Umbilical cord (tissue), 2 donors: ENCODE data around the gene PILRA. TPM values are rescaled to one million over a fixed set of nuclear protein-coding genes. Genes with fewer than 3 reads are reported as not detected.

Experiments used
- DNase-seq: peaks from one replicate; pipeline ENCODE4 v3.0.0-alpha.2; 2015; ENCODE audit warnings: low spot score
- total RNA-seq: library from RNA; depleted of rRNA; stranded (reverse); fragments of >200 nt; gene quantifications from one replicate; pipeline ENCODE4 v1.2.3, GENCODE V29; 2014; ENCODE audit warnings: low replicate concordance; ENCODE audit not compliant: insufficient read depth

PILRA gene
- total RNA-seq, 1 donor from 2014 or later, result not detected

DNA sequence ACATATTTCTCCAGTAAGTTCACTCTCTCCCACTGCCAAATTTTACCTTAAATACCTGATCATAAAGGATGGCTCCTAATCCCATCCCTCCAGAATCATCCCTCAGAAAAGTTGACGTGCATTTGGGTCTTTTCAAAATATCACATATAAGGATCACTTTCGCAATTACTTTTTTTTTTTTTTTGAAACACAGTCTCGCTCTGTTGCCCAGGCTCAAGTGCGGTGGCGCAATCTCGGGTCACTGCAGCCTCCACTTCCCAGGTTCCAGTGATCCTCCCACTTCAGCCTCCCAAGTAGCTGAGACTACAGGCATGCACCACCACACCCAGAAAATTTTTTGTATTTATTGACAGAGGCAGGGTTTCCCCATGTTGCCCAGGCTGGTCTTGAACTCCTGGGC lies 37.8 kb downstream of the PILRA start:
- DNase-seq, result no peak

DNA sequence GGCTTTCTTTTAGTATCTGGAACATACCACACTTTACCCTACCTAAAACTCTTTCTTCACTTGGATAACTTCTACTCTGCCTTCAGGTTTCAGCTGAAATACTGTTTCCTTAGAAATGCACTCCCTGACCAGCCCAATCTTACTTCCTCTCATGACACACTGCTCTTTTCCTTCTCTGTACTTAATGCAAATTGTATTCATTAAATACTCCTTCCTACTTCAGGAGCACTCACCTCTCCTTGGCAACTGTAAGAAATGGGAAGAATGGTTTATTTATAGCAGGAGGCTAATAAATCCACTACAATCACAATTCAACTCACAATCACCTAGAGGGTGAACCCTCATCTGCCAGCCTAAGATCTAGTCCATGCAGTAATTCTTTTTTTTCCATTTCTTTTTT lies 40.1 kb downstream of the PILRA start:
- DNase-seq, result no peak

GRCh38 chr7:100413889-100414288 lies 40.6 kb downstream of the PILRA start:
- no peak for DNase-seq

DNA sequence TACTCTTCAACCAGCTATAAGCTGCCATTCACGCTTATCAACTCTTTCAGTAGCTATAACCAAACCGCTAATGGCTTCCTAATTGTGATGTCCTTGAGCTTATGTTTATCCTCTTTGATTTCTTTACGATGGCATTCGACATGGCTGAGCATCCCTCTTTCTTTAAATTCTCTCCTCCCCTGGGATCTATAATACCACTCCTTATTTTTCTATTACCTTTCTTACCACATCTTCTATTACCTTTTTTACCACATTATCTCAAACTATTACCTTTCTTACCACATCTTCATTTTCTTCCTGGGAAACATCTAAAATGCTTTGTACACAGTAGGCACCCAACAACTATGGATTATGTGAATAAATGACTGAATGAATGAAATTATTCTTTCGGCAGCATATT lies 42.2 kb downstream of the PILRA start:
- no peak for DNase-seq

DNA sequence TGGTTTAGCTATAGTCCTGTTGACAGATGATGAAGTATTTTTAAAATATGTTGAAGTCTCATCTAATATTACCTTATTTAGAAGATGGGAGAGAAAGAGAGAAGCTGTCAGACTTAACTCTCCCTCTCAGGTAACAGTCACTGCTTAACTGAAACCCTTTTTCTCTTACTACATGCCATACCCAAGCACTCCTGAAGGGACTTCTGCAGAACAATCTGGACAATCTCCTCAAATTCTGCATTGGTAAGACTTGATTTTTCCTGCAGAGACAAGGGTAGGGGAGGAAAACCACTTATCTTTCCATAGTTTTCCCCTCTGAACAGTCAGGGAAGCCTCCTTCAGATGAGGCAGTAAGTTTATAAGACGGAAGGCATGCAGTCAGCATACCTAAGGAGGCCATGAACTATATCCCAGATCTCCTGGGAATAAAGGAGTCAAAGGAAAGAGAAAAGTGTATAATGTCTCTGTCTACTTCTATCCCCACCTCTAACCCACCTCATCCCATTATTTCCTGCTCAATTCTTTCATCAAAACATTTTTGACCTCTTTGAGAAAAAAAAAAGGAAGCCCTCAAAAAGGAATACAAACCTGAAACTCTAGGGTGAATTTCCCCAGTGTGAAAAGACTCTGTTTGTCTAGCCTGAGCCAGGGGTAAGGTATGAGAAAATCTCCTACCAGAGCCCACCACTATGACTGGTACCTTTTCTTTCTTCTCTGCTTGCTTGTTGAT lies 45.8 kb downstream of the PILRA start:
- DNase-seq, result no peak

- no peak for DNase-seq
These were observed 46.5 kb downstream of the PILRA start for GRCh38 chr7:100419660-100420226.

DNA sequence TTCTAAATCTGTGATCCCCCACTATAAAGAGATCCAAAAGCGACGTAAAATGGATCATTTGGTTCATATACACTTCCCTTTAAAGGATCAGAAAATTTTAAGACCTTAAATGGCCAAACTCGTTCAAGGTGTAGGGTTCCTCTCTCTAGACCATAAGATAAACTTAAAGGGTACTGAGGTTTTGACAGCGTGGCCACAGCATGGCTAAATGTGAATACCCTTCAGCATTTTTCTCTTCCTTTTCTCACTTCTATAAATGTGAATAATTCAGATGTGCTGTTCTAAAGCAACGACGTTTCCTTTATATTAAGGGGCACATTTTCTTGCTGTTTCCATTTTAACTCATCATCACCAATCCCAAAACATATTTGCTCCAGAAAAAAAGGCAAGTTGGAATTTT lies 50.0 kb downstream of the PILRA start:
- DNase-seq, result no peak

DNA sequence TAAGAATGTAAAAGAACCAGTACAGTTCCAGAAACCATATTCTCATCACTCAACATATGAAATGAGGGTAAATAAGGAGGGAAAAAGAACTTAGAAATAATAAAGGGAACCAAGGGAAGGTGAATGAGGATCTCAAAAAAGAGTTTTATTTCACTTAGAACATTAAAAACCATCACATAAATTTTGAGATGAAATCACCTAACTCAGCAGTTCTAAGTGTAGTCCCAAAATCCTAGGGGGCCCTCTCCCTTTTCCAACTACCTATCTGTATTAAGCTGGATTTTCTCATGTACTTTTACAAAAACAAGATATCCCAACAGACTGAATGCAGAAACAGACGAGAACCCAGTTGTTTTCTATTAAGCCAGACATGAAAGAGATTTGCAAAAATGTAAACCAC lies 52.1 kb downstream of the PILRA start:
- DNase-seq, result no peak

- no peak for DNase-seq
These were observed 53.2 kb downstream of the PILRA start for GRCh38 chr7:100426516-100426915.

DNA sequence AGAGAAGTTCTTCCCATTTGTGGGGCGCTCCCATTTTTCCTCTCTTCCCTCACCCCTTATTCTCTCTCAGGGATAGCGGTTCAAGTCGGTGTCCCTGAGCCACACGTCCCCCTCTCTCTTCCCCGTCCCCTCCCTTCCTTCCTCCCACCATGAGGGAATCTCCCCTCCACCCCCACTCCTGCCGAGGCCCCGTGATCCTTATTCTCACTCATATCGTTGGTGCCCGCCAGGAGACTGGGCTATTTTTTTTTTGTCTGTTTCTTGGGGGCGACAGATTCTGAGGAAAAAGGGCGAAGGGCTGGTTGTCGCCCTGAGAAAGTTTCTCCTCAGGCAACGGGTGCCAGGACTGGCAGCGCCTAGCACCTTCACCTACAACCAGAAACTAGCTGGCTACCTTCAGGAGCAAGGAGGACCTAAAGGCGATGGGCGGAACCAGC lies 54.5 kb downstream of the PILRA start:
- no peak for DNase-seq

GRCh38 chr7:100428199-100428966 lies 55.1 kb downstream of the PILRA start, which contains the start of gene ZCWPW1:
Gene ZCWPW1 (minus strand): TSS chr7:100428703. CDS start chr7:100420649, 8,054 bp downstream.
- peak; percentile 99 for DNase-seq

DNA sequence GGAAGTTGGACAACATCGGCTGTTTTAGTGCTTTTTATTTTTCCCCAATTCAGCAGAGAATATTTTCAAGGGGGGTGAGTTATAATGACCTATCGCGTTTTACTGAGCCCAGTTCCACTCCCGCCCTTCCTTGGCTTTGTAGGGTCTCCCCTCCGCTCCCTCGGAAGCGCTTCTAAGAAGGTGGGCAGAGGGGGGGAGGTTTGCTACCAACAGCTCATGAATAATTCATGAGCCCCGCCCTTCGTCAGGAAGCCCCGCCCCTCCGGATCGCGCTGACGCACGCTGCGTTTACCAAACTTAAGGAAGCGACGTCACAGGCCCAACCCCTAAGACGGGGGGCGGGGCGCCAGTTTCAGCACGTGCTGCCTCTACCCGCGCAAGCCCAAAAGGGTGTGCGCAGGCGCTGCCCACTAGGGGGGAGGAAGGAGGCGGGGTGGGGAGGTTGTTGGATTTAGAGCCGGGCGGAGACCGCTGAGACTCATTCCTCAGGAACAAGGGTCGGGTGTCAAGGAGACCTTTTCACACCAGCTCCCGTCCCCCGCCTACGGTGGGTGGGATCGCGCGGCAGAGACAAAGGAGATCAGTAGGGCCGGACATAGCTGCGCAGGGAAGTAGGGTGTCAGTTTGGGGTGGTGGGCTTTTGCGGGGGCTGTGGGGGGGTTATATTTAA lies 55.8 kb downstream of the PILRA start:
- peak; percentile 100 for DNase-seq

- peak; percentile 99 for DNase-seq
These were observed 56.6 kb downstream of the PILRA start, which contains the start of gene MEPCE for GRCh38 chr7:100429637-100430492. Gene MEPCE (plus strand): TSS chr7:100429831. CDS start chr7:100430019, 188 bp downstream.

- DNase-seq, result no peak
These were observed 57.4 kb downstream of the PILRA start for GRCh38 chr7:100430493-100431285.

GRCh38 chr7:100431286-100431735 lies 58.0 kb downstream of the PILRA start:
- DNase-seq, result no peak

DNA sequence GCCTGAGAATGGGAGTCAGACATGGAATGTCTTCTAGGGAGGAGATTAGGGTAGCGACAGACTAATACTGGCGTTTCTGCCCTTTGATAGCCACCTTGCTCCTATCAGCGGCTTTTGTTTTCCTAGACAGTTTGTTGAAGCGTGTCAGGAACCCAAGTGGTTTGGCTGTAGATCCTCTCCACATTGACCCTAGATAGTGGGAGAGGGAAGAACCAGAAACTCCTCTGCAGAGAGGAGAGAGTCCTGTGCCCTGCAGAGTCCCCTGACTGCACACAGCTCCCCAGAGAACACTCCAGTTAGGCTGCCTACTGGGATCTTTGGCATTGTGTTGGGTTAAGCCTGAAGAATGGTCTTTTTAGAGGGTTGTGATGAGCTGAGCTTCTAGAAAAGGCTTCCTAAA lies 58.8 kb downstream of the PILRA start:
- DNase-seq, result no peak

GRCh38 chr7:100432621-100433275 lies 59.5 kb downstream of the PILRA start:
- no peak for DNase-seq

- no peak for DNase-seq
These were observed 59.9 kb downstream of the PILRA start for GRCh38 chr7:100433276-100433591.

DNA sequence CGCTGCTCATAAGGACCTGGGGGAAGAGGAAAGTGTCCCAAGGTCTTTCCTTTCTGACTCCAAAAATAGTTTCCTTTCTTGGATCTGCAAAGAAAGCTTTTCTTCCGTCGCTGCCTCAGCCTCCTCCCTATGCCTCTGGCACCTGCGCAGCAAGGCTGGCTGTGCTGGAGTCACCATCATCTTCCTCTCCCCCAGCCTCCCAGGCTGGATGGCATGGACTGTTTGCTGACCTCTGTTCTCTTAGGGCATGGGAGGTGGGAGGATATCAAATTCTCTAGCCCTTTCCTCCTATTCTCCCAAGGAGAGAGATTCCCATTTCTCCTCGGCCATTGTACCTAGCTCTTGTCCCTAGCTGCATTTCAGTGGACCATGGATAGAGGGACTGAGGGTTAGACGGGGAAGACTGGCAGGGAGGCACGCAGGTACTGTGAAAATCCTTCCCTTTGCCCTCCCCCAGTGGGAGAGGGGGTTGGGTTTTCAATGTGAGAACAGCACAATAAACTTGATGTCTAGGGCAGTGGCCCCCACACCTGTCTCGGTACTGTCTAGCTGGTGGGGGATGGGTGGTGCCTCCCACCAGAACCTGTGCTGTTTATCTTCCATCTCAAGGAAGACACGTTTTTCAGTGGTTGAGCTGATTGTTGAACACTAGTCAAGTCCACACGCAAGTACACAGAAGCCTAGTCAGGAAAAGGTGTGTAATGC lies 60.5 kb downstream of the PILRA start:
- DNase-seq, result no peak
